A673 (cell line): ENCODE data around the gene MRTFA. TPM values are rescaled to one million over a fixed set of nuclear protein-coding genes. Genes with fewer than 3 reads are reported as not detected.
A peak's percentile ranks its signal among the peaks of the same experiment; 100 is the strongest.

Experiments used
- BruUV-seq: library from RNA; stranded (reverse); fragments of 400-500 nt; replicated peaks from 2 replicates; lab custom pipeline; 2021; lab: Mats Ljungman, UMichigan
- CTCF ChIA-PET: fragments of 300-600 bp; sonication (Branson Sonifier 250); formaldehyde crosslinking; loops from one replicate; lab custom pipeline; 2022; ENCODE audit warnings: antibody characterized with exemption; lab: Charles Lee
- POLR2A ChIA-PET: fragments of 300-600 bp; sonication (Branson Sonifier 250); formaldehyde crosslinking; loops from one replicate; lab custom pipeline; 2022; ENCODE audit warnings: antibody characterized with exemption; ENCODE audit not compliant: low non-redundant PET; lab: Charles Lee
- DNase-seq: peaks from one replicate; pipeline ENCODE4 v3.0.0-alpha.2; 2015; ENCODE audit warnings: low spot score
- H3K27ac ChIP-seq: fragments of 200-600 bp; sonication (generic); 2 replicates; pipeline ENCODE4 v1.5.1; 2016; ENCODE audit warnings: mixed run types, low read depth, mild to moderate bottlenecking, mixed read lengths, antibody characterized with exemption, low read length; ENCODE audit not compliant: poor library complexity, severe bottlenecking
- H3K27me3 ChIP-seq: fragments of 200-600 bp; sonication (generic); replicated peaks from 2 replicates; pipeline ENCODE4 v1.6.1; 2017; ENCODE audit warnings: mixed run types, low read depth, mild to moderate bottlenecking, mixed read lengths, antibody characterized with exemption, low read length; ENCODE audit not compliant: insufficient read depth, poor library complexity
- H3K36me3 ChIP-seq: fragments of 200-600 bp; sonication (generic); 2 replicates; pipeline ENCODE4 v1.6.1; 2016; ENCODE audit warnings: mixed run types, mild to moderate bottlenecking, mixed read lengths, antibody characterized with exemption, low read length; ENCODE audit not compliant: insufficient read depth, poor library complexity, severe bottlenecking
- H3K4me1 ChIP-seq: fragments of 200-600 bp; sonication (generic); 2 replicates; pipeline ENCODE4 v1.6.1; 2017; ENCODE audit warnings: mixed run types, mild to moderate bottlenecking, mixed read lengths, antibody characterized with exemption, low read length; ENCODE audit not compliant: insufficient read depth, poor library complexity, severe bottlenecking
- H3K4me3 ChIP-seq: fragments of 200-600 bp; sonication (generic); 2 replicates; pipeline ENCODE4 v1.5.1; 2016; ENCODE audit warnings: low read depth, mixed run types, mild to moderate bottlenecking, mixed read lengths, low read length; ENCODE audit not compliant: poor library complexity, severe bottlenecking
- H3K9me3 ChIP-seq: fragments of 200-600 bp; sonication (generic); 2 replicates; pipeline ENCODE4 v1.6.1; 2016; ENCODE audit warnings: mixed run types, low read depth, mild to moderate bottlenecking, mixed read lengths, antibody characterized with exemption, low read length; ENCODE audit not compliant: poor library complexity, severe bottlenecking
- EZH2 ChIP-seq: fragments of 200-600 bp; sonication (generic); IDR thresholded peaks from 2 replicates; pipeline ENCODE4 v1.6.1; 2017; ENCODE audit warnings: borderline replicate concordance, low read depth, mild to moderate bottlenecking, mixed read lengths, antibody characterized with exemption, low read length; ENCODE audit not compliant: poor library complexity, severe bottlenecking
- intact Hi-C: fragments of 100-400 bp; cut with micrococcal nuclease; formaldehyde crosslinking; loops from one replicate; pipeline ENCODE4 v1.10.0; 2022; ENCODE audit not compliant: unreplicated experiment
- total RNA-seq: library from RNA; stranded (reverse); gene quantifications from 2 replicates; pipeline ENCODE4 v1.2.3, GENCODE V29; 2021
- TF ChIP-seq, protein P1 (sequence below): fragments of 300-800, 200-600 bp; sonication (generic); conservative IDR thresholded peaks from 2 replicates; pipeline ENCODE4 v1.5.1; 2017; ENCODE audit warnings: low read depth, mild to moderate bottlenecking, antibody characterized with exemption, low read length, moderate library complexity, mixed read lengths

MRTFA gene
- total RNA-seq, 1 experiment from 2014 or later, result 35.8 TPM

DNA sequence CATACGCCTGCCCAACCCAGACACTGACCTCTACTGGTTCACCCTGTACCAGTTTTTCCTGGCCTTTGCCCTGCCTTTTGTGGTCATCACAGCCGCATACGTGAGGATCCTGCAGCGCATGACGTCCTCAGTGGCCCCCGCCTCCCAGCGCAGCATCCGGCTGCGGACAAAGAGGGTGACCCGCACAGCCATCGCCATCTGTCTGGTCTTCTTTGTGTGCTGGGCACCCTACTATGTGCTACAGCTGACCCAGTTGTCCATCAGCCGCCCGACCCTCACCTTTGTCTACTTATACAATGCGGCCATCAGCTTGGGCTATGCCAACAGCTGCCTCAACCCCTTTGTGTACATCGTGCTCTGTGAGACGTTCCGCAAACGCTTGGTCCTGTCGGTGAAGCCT, 44.9 kb upstream of the MRTFA start:
- BruUV-seq, result no TSS peak
- POLR2A ChIA-PET, result no interaction called here
- no peak for DNase-seq
- H3K9me3 ChIP-seq, result no peaks in the 10 kb centered on the region
- no peaks in the 10 kb centered on the region for H3K36me3 ChIP-seq
- H3K4me3 ChIP-seq, result no peak overlapping the region
- intact Hi-C loops, result no loop called here
- peaks cover 26% of the 10 kb centered on the region for H3K4me1 ChIP-seq
- H3K27me3 ChIP-seq, result no peaks in the 10 kb centered on the region
- no peak overlapping the region for H3K27ac ChIP-seq
- CTCF ChIA-PET, result interaction anchor here (2.9 kb wide), 1 partner anchor 218 kb away, joined by 21 read pairs; no protein-coding TSS in a partner anchor
- TF ChIP-seq, protein P1, sequence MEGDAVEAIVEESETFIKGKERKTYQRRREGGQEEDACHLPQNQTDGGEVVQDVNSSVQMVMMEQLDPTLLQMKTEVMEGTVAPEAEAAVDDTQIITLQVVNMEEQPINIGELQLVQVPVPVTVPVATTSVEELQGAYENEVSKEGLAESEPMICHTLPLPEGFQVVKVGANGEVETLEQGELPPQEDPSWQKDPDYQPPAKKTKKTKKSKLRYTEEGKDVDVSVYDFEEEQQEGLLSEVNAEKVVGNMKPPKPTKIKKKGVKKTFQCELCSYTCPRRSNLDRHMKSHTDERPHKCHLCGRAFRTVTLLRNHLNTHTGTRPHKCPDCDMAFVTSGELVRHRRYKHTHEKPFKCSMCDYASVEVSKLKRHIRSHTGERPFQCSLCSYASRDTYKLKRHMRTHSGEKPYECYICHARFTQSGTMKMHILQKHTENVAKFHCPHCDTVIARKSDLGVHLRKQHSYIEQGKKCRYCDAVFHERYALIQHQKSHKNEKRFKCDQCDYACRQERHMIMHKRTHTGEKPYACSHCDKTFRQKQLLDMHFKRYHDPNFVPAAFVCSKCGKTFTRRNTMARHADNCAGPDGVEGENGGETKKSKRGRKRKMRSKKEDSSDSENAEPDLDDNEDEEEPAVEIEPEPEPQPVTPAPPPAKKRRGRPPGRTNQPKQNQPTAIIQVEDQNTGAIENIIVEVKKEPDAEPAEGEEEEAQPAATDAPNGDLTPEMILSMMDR, result no peak
- TF ChIP-seq EZH2, result no peak

DNA sequence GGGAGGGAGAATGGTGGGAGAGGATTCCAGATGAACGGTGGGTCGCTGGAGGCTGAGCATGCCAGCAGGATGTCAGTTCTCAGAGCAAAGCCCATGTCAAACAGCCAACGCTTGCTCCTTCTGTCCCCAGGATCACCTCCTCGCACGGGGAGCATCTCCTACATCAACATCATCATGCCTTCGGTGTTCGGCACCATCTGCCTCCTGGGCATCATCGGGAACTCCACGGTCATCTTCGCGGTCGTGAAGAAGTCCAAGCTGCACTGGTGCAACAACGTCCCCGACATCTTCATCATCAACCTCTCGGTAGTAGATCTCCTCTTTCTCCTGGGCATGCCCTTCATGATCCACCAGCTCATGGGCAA, 44.3 kb upstream of the MRTFA start:
- ChIA-PET POLR2A (no interaction called here), CTCF (interaction anchor here (1.3 kb wide), 1 partner anchor 218 kb away, joined by 3 read pairs; no protein-coding TSS in a partner anchor)
- H3K9me3 ChIP-seq, result no peaks in the 10 kb centered on the region
- no peak for TF ChIP-seq EZH2
- TF ChIP-seq, protein P1, result no peak
- peaks cover 26% of the 10 kb centered on the region for H3K4me1 ChIP-seq
- BruUV-seq, result no TSS peak
- intact Hi-C loops, result no loop called here
- H3K27me3 ChIP-seq, result no peaks in the 10 kb centered on the region
- no peak for DNase-seq
- no peaks in the 10 kb centered on the region for H3K36me3 ChIP-seq
- no peak overlapping the region for H3K27ac ChIP-seq
- no peak overlapping the region for H3K4me3 ChIP-seq

DNA sequence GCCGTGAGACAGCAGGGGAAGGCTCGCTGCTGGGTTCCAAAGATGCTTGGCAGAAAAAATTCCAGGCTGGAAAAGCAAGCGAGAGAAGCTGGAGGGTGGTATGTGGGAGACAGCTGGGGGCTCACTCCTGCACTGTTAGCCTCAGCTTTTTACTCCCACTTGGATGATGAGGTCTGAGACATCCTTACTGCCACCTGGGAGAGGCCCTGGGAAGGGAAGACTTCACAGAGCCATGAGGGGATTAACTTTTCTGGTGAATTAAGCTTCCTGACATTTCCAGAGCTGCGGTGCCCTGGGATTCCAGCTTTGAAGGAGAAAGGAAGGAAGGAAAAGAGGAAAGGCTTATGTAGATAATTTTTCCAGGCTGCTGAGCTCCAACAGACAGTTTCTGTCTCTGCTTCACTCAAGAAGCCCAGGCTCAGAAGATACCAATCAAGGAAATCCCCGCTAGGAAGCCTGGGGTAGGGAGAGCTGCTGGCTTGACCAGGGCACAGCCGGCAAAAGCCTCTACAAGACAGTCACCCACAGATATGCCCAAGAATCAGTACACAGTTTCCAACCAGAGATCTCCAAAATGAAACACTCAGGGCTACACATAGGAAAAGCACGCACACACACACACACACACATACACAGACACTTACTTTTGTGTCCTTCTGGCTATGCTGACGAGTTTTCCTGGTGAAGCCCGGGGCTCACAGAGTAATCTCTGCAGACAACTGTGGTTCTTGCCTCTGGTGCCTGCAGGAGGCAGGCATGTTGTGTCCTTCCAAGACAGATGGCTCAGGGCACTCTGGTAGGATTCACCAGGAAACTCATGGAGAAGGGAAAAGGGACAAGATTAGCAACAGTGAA, 43.7 kb upstream of the MRTFA start:
- ChIA-PET POLR2A (no interaction called here), CTCF (interaction anchor here (0.7 to 1.3 kb wide), 2 partner anchors 52 to 219 kb away, joined by 3 to 4 read pairs; no protein-coding TSS in a partner anchor)
- intact Hi-C loops, result no loop called here
- DNase-seq, result peak; percentile 34
- BruUV-seq, result no TSS peak
- Histone ChIP-seq H3K36me3 (no peaks in the 10 kb centered on the region), H3K4me1 (peaks cover 26% of the 10 kb centered on the region), H3K27me3 (no peaks in the 10 kb centered on the region), H3K4me3 (no peak overlapping the region), H3K9me3 (no peaks in the 10 kb centered on the region), H3K27ac (peak overlapping the region; percentile 43)
- TF ChIP-seq EZH2, result no peak
- TF ChIP-seq, protein P1, result 0 out of 2 replicates have a peak, but pooled peaks have one; percentile 25
